Osteoblast (primary cell): ENCODE data around the gene MIF. TPM values are rescaled to one million over a fixed set of nuclear protein-coding genes. Genes with fewer than 3 reads are reported as not detected.

Experiments used
- DNase-seq: peaks from one replicate; pipeline ENCODE4 v3.0.0; 2011; ENCODE audit warnings: low spot score, mixed read lengths; ENCODE audit not compliant: insufficient read length; ENCODE audit errors: missing footprints
- H2AFZ ChIP-seq: 2 replicates; pipeline ENCODE4 v1.6.0; 2011; ENCODE audit warnings: mild to moderate bottlenecking, low read length
- H3K27ac ChIP-seq: 2 replicates; pipeline ENCODE4 v1.5.1; 2011; ENCODE audit warnings: mild to moderate bottlenecking, low read depth, low read length, moderate library complexity
- H3K27me3 ChIP-seq: 2 replicates; pipeline ENCODE4 v1.6.0; 2012; ENCODE audit warnings: mild to moderate bottlenecking, control low read depth, inconsistent platforms, low read length, moderate library complexity; ENCODE audit not compliant: insufficient read depth
- H3K36me3 ChIP-seq: 2 replicates; pipeline ENCODE4 v1.5.1; 2011; ENCODE audit warnings: mild to moderate bottlenecking, low read length, control low read depth, moderate library complexity; ENCODE audit not compliant: insufficient read depth
- H3K4me1 ChIP-seq: 2 replicates; pipeline ENCODE4 v1.5.1; 2011; ENCODE audit warnings: mild to moderate bottlenecking, low read length, control low read depth, moderate library complexity; ENCODE audit not compliant: insufficient read depth
- H3K4me2 ChIP-seq: 2 replicates; pipeline ENCODE4 v1.6.0; 2011; ENCODE audit warnings: mild to moderate bottlenecking, low read length; ENCODE audit not compliant: insufficient read depth
- H3K4me3 ChIP-seq: fragments of 200-600 bp; sonication (generic); 3 replicates; pipeline ENCODE4 v1.5.1; 2012; ENCODE audit warnings: mild to moderate bottlenecking, low read length, inconsistent platforms; ENCODE audit not compliant: insufficient read depth
- H3K79me2 ChIP-seq: 2 replicates; pipeline ENCODE4 v1.6.0; 2012; ENCODE audit warnings: mild to moderate bottlenecking, low read length, control low read depth, inconsistent platforms; ENCODE audit not compliant: insufficient read depth
- H3K9me3 ChIP-seq: 2 replicates; pipeline ENCODE4 v1.5.1; 2011; ENCODE audit warnings: low read depth, low read length, control low read depth
- H4K20me1 ChIP-seq: 2 replicates; pipeline ENCODE4 v1.6.0; 2012; ENCODE audit warnings: mild to moderate bottlenecking, low read length, control low read depth; ENCODE audit not compliant: insufficient read depth
- total RNA-seq: library from RNA; depleted of rRNA; stranded (reverse); fragments of >200 nt; gene quantifications from 2 replicates; pipeline ENCODE4 v1.2.3, GENCODE V29; 2012
- TF ChIP-seq, protein P1 (sequence below): IDR thresholded peaks from 2 replicates; pipeline ENCODE4 v1.5.1; 2011; ENCODE audit warnings: mild to moderate bottlenecking, low read depth, low read length, moderate library complexity; ENCODE audit errors: extremely low read depth

Gene MIF
- total RNA-seq, 1 donor: 131 TPM

DNA sequence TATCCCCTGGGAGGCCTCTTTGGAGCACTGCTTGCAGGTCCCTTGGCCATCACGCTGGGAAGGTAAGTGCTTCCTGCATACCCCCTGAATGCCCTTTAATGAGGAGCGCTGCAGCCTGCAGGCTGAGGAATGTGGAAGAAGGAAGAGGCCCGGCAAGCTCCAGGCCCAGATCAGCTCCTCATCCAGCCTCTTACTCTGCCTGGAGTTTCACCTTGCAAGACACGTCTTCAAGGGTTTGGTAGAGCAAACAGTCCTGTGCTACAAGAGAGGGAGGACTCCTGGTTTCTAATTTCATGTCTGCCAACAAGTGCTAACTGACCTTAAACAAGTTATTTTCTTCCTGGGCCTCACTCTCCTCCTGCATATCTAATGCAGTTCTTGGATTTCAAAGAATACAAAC, 25.6 kb upstream of the MIF start:
- TF ChIP-seq, protein P1, sequence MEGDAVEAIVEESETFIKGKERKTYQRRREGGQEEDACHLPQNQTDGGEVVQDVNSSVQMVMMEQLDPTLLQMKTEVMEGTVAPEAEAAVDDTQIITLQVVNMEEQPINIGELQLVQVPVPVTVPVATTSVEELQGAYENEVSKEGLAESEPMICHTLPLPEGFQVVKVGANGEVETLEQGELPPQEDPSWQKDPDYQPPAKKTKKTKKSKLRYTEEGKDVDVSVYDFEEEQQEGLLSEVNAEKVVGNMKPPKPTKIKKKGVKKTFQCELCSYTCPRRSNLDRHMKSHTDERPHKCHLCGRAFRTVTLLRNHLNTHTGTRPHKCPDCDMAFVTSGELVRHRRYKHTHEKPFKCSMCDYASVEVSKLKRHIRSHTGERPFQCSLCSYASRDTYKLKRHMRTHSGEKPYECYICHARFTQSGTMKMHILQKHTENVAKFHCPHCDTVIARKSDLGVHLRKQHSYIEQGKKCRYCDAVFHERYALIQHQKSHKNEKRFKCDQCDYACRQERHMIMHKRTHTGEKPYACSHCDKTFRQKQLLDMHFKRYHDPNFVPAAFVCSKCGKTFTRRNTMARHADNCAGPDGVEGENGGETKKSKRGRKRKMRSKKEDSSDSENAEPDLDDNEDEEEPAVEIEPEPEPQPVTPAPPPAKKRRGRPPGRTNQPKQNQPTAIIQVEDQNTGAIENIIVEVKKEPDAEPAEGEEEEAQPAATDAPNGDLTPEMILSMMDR: no peak
- no peaks in the 10 kb centered on the region for H3K27me3 ChIP-seq
- DNase-seq: no peak
- no peak overlapping the region for H3K27ac ChIP-seq
- H3K36me3 ChIP-seq: peaks cover 14% of the 10 kb centered on the region
- no peak overlapping the region for H2AFZ ChIP-seq
- H4K20me1 ChIP-seq: no peaks in the 10 kb centered on the region
- H3K4me2 ChIP-seq: no peak overlapping the region
- H3K79me2 ChIP-seq: no peaks in the 10 kb centered on the region
- no peaks in the 10 kb centered on the region for H3K4me1 ChIP-seq
- H3K9me3 ChIP-seq: no peaks in the 10 kb centered on the region
- no peak overlapping the region for H3K4me3 ChIP-seq

DNA sequence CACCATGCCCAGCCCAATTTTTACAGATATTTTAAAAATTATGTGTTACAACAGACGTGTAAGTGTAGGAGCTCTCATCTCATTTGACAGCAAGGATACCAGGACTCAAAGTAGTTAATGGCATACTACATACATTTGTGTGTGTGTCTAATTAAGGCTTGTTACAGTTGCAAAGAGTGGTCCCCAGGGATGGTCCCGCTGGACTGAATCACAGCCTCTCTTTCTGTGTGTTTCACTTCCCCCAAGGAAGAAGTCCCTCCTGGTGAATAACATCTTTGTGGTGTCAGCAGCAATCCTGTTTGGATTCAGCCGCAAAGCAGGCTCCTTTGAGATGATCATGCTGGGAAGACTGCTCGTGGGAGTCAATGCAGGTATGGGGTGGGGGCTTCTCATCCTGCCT, 19.3 kb upstream of the MIF start:
- H3K27ac ChIP-seq: no peak overlapping the region
- H4K20me1 ChIP-seq: no peaks in the 10 kb centered on the region
- TF ChIP-seq, protein P1: no peak
- no peaks in the 10 kb centered on the region for H3K9me3 ChIP-seq
- DNase-seq: peak; percentile 68
- no peaks in the 10 kb centered on the region for H3K79me2 ChIP-seq
- H3K27me3 ChIP-seq: no peaks in the 10 kb centered on the region
- no peaks in the 10 kb centered on the region for H3K4me1 ChIP-seq
- no peak overlapping the region for H3K4me2 ChIP-seq
- H2AFZ ChIP-seq: no peak overlapping the region
- H3K36me3 ChIP-seq: peaks cover 13% of the 10 kb centered on the region
- no peak overlapping the region for H3K4me3 ChIP-seq

DNA sequence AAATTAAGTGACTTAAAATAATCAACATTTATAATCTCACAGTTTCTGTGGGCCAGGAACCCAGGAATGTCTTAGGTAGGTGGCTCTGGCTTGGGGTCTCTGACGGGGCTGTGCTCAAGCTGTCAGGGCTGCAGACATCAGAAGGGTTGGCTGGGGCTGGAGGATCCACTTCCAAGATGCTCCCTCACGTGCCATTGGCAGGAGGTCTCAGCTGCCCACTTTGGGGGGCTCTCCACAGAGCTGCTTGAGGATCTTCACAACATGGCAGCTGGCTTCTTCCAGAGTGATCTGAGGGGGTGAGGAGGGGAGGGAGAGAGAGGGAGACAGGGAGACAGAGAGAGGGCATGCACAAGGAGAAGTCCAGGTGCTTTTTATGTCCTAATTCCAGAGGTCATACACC, 18.4 kb upstream of the MIF start:
- Histone ChIP-seq H3K4me2 (no peak overlapping the region), H3K36me3 (peaks cover 9% of the 10 kb centered on the region), H3K4me3 (no peak overlapping the region), H3K4me1 (no peaks in the 10 kb centered on the region), H4K20me1 (no peaks in the 10 kb centered on the region), H2AFZ (no peak overlapping the region), H3K79me2 (no peaks in the 10 kb centered on the region), H3K27ac (no peak overlapping the region), H3K9me3 (no peaks in the 10 kb centered on the region), H3K27me3 (no peaks in the 10 kb centered on the region)
- TF ChIP-seq, protein P1: no peak
- peak; percentile 67 for DNase-seq

DNA sequence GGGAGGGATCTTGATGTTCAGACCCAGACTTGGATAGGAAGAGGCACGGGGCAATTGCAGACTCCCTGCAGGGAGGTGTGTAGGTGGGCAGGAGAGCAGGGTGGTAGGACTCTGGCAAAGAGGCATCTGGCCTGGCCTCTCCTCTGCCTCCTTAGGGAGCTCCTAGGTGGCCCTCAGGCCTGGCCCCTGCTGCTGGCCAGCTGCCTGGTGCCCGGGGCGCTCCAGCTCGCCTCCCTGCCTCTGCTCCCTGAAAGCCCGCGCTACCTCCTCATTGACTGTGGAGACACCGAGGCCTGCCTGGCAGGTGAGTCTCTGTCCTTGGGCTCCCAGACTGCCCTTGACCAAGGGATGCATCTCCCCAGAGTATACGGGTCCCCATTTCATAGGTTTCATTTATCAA, 16.6 kb upstream of the MIF start:
- H3K4me3 ChIP-seq: no peak overlapping the region
- DNase-seq: peak; percentile 23
- H3K27me3 ChIP-seq: no peaks in the 10 kb centered on the region
- H2AFZ ChIP-seq: no peak overlapping the region
- H3K27ac ChIP-seq: no peak overlapping the region
- TF ChIP-seq, protein P1: no peak
- no peaks in the 10 kb centered on the region for H4K20me1 ChIP-seq
- no peaks in the 10 kb centered on the region for H3K4me1 ChIP-seq
- no peaks in the 10 kb centered on the region for H3K79me2 ChIP-seq
- no peaks in the 10 kb centered on the region for H3K9me3 ChIP-seq
- H3K4me2 ChIP-seq: no peak overlapping the region
- peaks cover 9% of the 10 kb centered on the region for H3K36me3 ChIP-seq
